ENCODE measurements around the gene SLC15A3. TPM values are rescaled to one million over a fixed set of nuclear protein-coding genes. Genes with fewer than 3 reads are reported as not detected.

Gene SLC15A3
- total and polyA plus RNA-seq, 2 donors from 2014 or later, result 26.6 to 27.0 TPM

GRCh38 chr11:60950933-60951605, 907 bp downstream of the SLC15A3 start:
- intact Hi-C loops (cut with DNase I), result no loop called here
- Histone ChIP-seq H3K27ac (ENCODE audit: low read depth in 2 of 2, low read length in 2 of 2) (peak overlapping the region in 1 of 2 donors; percentile 87), H3K4me3 (ENCODE audit: low read length in 3 of 3) (peak overlapping the region in 2 of 3 donors; percentile 62 to 69), H3K9me3 (ENCODE audit: control insufficient read depth in 2 of 3, insufficient read depth in 1 of 3, low read length in 3 of 3) (no peaks in the 10 kb centered on the region), H3K4me1 (ENCODE audit: control insufficient read depth in 2 of 3, insufficient read depth in 2 of 3, low read depth in 1 of 3, low read length in 3 of 3) (peaks cover 0 to 2% (median 0%) of the 10 kb centered on the region in 3 donors), H3K27me3 (ENCODE audit: control insufficient read depth, insufficient read depth, low read length) (no peaks in the 10 kb centered on the region), H3K36me3 (ENCODE audit: control insufficient read depth in 2 of 3, insufficient read depth in 3 of 3, low read length in 3 of 3) (no peaks in the 10 kb centered on the region), H3K9ac (ENCODE audit: low read length in 3 of 3) (no peak overlapping the region)
- peak in 4 of 5 donors; percentile 21 to 82 (median 49) for DNase-seq
- no peak for FAIRE-seq
- no peak for TF ChIP-seq CTCF (IDR thresholded peaks at IDR 0.05; ENCODE audit: borderline replicate concordance, extremely low read depth, insufficient read depth)

GRCh38 chr11:60950024-60950423, 2.0 kb downstream of the SLC15A3 start:
- DNase-seq (no peak), FAIRE-seq (no peak)
- intact Hi-C loops (cut with DNase I), result no loop called here
- no peaks in the 10 kb centered on the region for H3K36me3 ChIP-seq (ENCODE audit: control insufficient read depth in 2 of 3, insufficient read depth in 3 of 3, low read length in 3 of 3)
- peaks cover 0 to 2% (median 0%) of the 10 kb centered on the region in 3 donors for H3K4me1 ChIP-seq (ENCODE audit: control insufficient read depth in 2 of 3, insufficient read depth in 2 of 3, low read depth in 1 of 3, low read length in 3 of 3)
- no peaks in the 10 kb centered on the region for H3K27me3 ChIP-seq (ENCODE audit: control insufficient read depth, insufficient read depth, low read length)
- no peak overlapping the region for H3K27ac ChIP-seq (ENCODE audit: low read depth in 2 of 2, low read length in 2 of 2)
- no peak overlapping the region for H3K4me3 ChIP-seq (ENCODE audit: low read length in 3 of 3)
- no peak overlapping the region for H3K9ac ChIP-seq (ENCODE audit: low read length in 3 of 3)
- H3K9me3 ChIP-seq (ENCODE audit: control insufficient read depth in 2 of 3, insufficient read depth in 1 of 3, low read length in 3 of 3), result no peaks in the 10 kb centered on the region
- no peak for TF ChIP-seq CTCF (IDR thresholded peaks at IDR 0.05; ENCODE audit: borderline replicate concordance, extremely low read depth, insufficient read depth)

GRCh38 chr11:60948250-60948649, 3.7 kb downstream of the SLC15A3 start:
- no peaks in the 10 kb centered on the region for H3K9me3 ChIP-seq (ENCODE audit: control insufficient read depth in 2 of 3, insufficient read depth in 1 of 3, low read length in 3 of 3)
- TF ChIP-seq CTCF (IDR thresholded peaks at IDR 0.05; ENCODE audit: borderline replicate concordance, extremely low read depth, insufficient read depth), result no peak
- DNase-seq (no peak), FAIRE-seq (no peak)
- no peak overlapping the region for H3K27ac ChIP-seq (ENCODE audit: low read depth in 2 of 2, low read length in 2 of 2)
- H3K4me3 ChIP-seq (ENCODE audit: low read length in 3 of 3), result no peak overlapping the region
- no peaks in the 10 kb centered on the region for H3K27me3 ChIP-seq (ENCODE audit: control insufficient read depth, insufficient read depth, low read length)
- H3K4me1 ChIP-seq (ENCODE audit: control insufficient read depth in 2 of 3, insufficient read depth in 2 of 3, low read depth in 1 of 3, low read length in 3 of 3), result peaks cover 0 to 2% (median 0%) of the 10 kb centered on the region in 3 donors
- H3K36me3 ChIP-seq (ENCODE audit: control insufficient read depth in 2 of 3, insufficient read depth in 3 of 3, low read length in 3 of 3), result no peaks in the 10 kb centered on the region
- intact Hi-C loops (cut with DNase I), result no loop called here
- H3K9ac ChIP-seq (ENCODE audit: low read length in 3 of 3), result no peak overlapping the region

Data from kidney (tissue), 14 donors.